Activated CD4-positive, alpha-beta T cell treated with anti-CD3 and anti-CD28 coated beads for 1 hour (primary cell): ENCODE results near the gene KCNH6.

Experiments used
- DNase-seq: peaks from one replicate; pipeline ENCODE4 v3.0.0-alpha.2; 2020

The KCNH6 gene

DNA sequence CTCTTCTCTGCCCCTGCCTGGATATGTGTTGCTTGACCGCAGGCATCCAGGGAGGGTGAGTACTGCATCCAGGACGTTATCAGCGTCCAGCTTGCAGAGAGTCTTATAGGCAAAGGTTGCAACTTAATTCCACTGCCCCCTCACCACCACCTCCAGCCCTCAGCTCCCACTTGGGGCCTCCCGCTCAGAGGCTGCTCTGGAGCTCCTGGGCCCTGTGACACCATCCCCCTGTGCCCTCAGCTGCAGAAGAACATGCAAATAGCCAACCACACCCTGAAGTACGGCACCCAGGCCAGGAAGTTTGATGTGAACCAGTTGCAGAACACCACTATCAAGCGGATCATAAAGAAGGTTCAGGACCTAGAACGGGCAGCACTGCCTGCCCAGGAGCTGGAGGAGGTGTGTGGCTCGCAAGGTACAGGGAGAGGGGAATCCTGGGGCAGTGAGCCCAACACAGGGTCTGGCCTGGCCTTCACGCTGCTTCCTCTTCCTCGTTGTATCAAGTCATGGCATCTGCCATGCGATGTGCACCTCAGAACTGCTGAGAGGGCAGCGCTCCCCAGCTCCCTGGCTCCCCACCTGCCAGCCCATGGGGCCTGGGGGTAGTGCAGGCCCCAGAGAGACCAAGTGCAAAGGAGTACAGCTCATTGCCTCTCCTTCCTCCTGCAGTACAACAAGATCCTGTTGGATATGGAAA lies 36.7 kb upstream of the KCNH6 start:
- no peak for DNase-seq

GRCh38 chr17:63487014-63487339 lies 36.2 kb upstream of the KCNH6 start:
- no peak for DNase-seq

DNA sequence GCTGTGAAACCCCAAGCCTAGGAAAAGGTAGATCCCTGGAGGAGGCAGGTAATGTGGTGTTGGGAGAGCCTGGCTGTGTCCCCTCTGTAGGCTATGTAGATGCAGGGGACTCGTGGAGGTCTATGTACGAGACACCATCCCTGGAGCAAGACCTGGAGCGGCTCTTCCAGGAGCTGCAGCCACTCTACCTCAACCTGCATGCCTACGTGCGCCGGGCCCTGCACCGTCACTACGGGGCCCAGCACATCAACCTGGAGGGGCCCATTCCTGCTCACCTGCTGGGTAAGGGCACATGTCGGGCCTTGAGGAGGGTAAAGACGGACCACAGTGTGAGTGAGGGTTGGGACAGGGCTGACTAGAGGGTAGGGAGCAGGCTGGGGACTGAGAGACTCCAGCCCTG lies 34.3 kb upstream of the KCNH6 start:
- no peak for DNase-seq

- no peak for DNase-seq
Measured at GRCh38 chr17:63489291-63489690, 33.9 kb upstream of the KCNH6 start.

DNA sequence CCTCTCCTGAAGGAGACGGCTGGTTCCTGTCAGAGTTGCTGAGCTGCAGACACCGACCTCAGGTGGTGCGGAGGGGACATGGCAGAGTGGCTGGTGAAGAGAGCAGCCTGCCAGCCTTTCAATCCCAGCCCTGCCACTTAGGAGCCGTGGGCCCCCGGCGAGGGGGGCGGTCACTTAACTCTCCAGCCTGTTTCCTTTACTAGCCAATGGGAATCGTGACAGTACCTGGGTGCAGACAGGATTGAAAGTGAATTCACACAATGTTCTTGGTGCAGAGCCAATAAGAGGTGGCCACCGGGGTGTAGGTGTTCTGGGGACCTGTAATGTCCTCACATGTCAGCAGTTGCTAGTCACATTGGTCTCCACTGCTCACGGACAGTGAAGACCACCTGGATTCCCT lies 32.8 kb upstream of the KCNH6 start:
- no peak for DNase-seq

- DNase-seq: no peak
Measured at GRCh38 chr17:63490858-63491400, 32.2 kb upstream of the KCNH6 start.

DNA sequence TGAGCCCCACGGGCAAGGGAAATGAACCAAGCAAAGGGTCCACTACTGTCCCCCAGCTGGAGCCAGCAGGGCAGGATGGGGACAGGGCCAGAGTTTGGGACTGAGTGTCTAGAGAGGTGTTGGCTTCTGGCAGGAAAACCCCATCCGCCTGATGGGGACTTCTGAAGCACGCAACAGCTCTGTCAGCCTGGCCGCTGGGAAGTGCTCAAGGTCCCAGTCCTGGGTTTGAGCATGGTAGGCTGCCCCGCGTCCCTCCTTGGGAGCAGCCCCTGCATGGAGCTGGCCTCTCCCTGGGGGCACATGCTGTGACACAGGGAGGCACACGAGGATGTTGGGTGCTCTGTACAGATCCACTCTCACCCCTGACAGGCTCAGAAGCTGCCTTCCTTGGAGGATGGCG lies 31.7 kb upstream of the KCNH6 start:
- DNase-seq: no peak

- DNase-seq: no peak
Measured at GRCh38 chr17:63491977-63492618, 31.1 kb upstream of the KCNH6 start.

GRCh38 chr17:63492940-63493339 lies 30.2 kb upstream of the KCNH6 start:
- DNase-seq: no peak

DNA sequence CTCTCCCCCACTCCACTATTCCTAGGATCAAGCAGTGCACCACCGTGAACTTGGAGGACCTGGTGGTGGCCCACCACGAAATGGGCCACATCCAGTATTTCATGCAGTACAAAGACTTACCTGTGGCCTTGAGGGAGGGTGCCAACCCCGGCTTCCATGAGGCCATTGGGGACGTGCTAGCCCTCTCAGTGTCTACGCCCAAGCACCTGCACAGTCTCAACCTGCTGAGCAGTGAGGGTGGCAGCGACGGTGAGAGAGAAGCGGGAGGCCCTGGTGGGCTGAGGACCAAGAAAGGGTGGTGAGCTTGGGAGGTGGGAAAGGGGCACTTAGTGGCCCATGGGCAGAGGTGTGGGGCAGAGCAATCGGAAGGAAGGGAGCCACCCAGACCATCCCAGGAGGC lies 29.7 kb upstream of the KCNH6 start:
- no peak for DNase-seq

- no peak for DNase-seq
Measured at GRCh38 chr17:63494300-63494928, 28.7 kb upstream of the KCNH6 start.

DNA sequence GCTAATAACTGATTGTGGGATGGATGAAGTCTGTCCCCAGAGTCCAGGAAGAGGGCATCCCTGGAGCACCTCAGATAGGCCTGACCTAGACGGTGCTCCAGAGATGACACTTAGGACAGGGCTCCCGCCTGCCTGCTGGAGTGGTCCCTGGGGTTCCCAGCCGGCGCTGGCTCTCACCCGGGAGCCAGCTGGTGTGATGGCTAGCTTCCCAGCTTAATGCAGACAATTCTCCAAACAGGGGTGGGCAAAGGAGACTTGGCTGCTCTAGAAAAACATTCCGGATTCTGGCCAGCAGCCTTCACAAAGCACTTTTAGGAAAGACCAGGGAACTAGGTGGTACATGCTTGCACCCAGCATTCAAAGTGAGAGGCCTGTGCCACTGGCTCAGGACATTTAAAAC lies 27.7 kb upstream of the KCNH6 start:
- DNase-seq: no peak

- DNase-seq: no peak
Measured at GRCh38 chr17:63496177-63496576, 27.0 kb upstream of the KCNH6 start.

GRCh38 chr17:63496663-63497400 lies 26.3 kb upstream of the KCNH6 start:
- no peak for DNase-seq

DNA sequence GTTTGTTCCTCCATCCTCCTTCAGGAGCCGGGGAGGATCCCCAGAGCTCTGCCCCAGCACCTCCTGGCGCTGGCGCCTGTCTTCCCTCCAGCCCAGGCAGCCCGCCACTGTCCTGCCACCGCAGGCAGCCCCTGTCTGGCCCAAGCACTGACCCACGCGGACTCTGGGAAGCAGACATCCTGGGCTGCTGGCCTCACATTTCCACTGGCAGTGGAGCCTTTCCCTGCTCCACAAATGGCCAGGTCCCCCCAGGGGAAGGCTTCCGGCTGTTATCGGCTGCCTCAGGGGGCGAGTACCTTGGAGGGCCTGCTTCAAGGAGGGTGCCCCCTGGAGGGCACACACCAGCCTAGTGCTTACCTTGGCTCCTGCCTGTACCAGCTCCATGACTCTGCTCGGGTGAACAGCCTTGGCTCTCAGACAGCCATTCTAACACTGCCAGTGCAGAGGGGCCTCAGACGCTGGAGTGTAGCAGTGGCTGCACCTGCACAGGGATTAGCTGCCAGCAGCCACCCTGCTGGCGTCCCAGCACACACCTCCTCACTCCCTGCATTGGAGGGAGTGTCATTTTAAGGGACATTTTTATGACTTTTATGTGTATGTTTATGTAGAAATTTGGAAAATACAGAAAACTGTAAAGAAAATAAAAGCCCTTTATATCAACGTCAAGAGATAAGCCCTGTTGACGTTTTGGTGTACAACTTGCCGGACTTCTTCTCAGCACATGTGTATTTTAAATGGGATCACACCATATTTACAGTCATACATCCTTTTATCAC lies 25.3 kb upstream of the KCNH6 start:
- DNase-seq: no peak

GRCh38 chr17:63498626-63499195 lies 24.4 kb upstream of the KCNH6 start:
- DNase-seq: no peak

DNA sequence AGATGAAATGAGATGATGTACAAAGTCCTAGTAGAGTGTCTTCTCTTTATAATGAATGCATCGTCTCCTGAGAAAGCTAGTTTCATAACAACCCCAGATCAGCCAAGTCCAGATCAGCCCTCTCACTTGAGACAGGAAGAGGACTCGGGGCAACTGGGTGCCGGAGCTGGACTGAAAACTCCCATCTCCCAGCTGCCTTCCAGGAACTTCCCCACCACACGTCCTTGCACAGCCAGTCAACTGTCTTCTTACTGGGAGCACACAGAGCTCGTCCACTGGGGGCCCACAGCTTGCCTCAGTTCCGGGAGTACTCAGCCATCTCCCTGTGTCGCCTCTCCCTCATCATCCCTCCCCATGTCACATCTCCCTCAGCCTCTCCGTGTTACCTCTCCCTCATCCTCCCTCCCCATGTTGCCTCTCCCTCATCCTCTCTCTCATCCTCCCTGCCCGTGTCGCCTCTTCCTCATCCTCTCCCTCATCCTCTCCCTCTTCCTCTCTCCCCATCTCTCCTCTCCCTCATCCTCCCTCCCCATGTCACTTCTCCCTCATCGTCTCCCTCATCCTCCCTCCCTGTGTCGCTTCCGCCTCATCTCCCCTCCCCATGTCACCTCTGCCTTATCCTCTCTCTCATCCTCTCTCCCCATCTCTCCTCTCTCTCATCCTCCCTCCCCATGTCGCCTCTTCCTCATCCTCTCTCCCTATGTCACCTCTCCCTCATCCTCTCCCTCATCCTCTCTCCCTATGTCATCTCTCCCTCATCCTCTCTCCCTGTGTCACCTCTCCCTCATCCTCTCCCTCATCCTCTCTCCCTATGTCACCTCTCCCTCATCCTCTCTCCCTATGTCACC lies 22.4 kb upstream of the KCNH6 start:
- DNase-seq: no peak

- no peak for DNase-seq
Measured at GRCh38 chr17:63503341-63503705, 19.8 kb upstream of the KCNH6 start.

DNA sequence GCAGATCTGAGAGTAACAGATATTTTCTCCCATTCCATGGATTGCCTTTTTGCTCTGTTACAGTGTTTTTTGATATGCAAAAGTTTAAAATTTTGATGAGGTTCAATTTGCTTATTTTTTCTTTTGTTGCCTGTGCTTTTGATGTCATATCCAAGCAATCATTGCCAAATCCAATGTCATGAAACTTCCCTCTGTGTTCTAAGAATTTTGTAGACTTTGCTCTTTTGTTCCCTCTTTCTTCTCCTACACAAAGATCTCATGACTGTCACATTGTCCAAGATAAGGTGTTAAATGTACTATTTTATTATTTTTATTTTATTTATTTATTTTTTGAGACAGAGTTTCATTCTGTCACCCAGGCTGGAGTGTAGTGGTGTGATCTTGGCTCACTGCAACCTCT lies 18.9 kb upstream of the KCNH6 start:
- no peak for DNase-seq

- DNase-seq: no peak
Measured at GRCh38 chr17:63505341-63505740, 17.8 kb upstream of the KCNH6 start.

GRCh38 chr17:63506627-63507026 lies 16.5 kb upstream of the KCNH6 start:
- no peak for DNase-seq

- no peak for DNase-seq
Measured at GRCh38 chr17:63511331-63511730, 11.8 kb upstream of the KCNH6 start.
